Gastrocnemius medialis (tissue), 4 donors: ENCODE data around the gene DEPDC1B.
"Not testable (repeated sequence)": the region's sequence is repeated elsewhere in the genome, so short reads cannot be mapped to it uniquely, and the experiment has no call there.

ENCODE experiments used
- POLR2A ChIP-seq, 2 donors: fragments of 450-650 bp; IDR thresholded peaks; one replicate each; pipeline ENCODE4 v1.6.1; 2017; ENCODE audit warnings: antibody characterized with exemption in 2 of 2, mild to moderate bottlenecking in 2 of 2, moderate library complexity in 2 of 2
- TF ChIP-seq, protein P1 (sequence below), 5 experiments: fragments of 450-650 bp in 3 of 5; fragments of 200-600 bp in 2 of 5; sonication (generic) in 2 of 5; IDR thresholded peaks in 4 of 5; conservative IDR thresholded peaks in 1 of 5; 1 replicate in 4 of 5; 2 replicates in 1 of 5; pipeline ENCODE4 v1.5.1; 2016 to 2019; ENCODE audit warnings: antibody characterized with exemption in 5 of 5, mild to moderate bottlenecking in 3 of 5, moderate library complexity in 3 of 5

DNA sequence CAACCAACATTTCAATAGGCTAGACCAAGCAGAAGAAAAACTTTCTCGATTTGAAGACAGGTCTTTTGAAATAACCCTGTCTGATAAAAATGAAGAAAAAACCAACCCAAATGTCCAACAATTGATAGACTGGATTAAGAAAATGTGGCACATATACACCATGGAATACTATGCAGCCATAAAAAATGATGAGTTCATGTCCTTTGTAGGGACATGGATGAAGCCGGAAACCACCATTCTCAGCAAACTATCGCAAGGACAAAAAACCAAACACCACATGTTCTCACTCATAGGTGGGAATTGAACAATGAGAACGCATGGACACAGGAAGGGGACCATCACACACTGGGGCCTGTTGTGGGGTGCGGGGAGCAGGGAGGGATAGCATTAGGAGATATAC, 18.0 kb downstream of the DEPDC1B start:
- TF ChIP-seq, protein P1, sequence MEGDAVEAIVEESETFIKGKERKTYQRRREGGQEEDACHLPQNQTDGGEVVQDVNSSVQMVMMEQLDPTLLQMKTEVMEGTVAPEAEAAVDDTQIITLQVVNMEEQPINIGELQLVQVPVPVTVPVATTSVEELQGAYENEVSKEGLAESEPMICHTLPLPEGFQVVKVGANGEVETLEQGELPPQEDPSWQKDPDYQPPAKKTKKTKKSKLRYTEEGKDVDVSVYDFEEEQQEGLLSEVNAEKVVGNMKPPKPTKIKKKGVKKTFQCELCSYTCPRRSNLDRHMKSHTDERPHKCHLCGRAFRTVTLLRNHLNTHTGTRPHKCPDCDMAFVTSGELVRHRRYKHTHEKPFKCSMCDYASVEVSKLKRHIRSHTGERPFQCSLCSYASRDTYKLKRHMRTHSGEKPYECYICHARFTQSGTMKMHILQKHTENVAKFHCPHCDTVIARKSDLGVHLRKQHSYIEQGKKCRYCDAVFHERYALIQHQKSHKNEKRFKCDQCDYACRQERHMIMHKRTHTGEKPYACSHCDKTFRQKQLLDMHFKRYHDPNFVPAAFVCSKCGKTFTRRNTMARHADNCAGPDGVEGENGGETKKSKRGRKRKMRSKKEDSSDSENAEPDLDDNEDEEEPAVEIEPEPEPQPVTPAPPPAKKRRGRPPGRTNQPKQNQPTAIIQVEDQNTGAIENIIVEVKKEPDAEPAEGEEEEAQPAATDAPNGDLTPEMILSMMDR (IDR thresholded peaks at IDR 0.05 in 4 of 5, conservative IDR thresholded peaks at IDR 0.05 in 1 of 5) = not testable (repeated sequence)
- TF ChIP-seq POLR2A (IDR thresholded peaks at IDR 0.05) = not testable (repeated sequence)
